DMS53 (cell line): Measurements from ENCODE around the gene HMHB1.

Experiments
- DNase-seq: peaks from one replicate; lab custom pipeline; 2025; lab: John Stamatoyannopoulos, UW

HMHB1 gene

GRCh38 chr5:143812085-143812705, at the start of gene HMHB1:
TSS of gene HMHB1 (plus strand) at chr5:143812161.
- DNase-seq = peak; percentile 59

GRCh38 chr5:143762636-143763220, 49.2 kb upstream of the HMHB1 start:
- no peak for DNase-seq

GRCh38 chr5:143767162-143767561, 44.8 kb upstream of the HMHB1 start:
- DNase-seq = no peak

- DNase-seq = no peak
These were observed 42.8 kb upstream of the HMHB1 start for GRCh38 chr5:143769026-143769786.

GRCh38 chr5:143770450-143770849, 41.5 kb upstream of the HMHB1 start:
- no peak for DNase-seq

- no peak for DNase-seq
These were observed 40.8 kb upstream of the HMHB1 start for GRCh38 chr5:143771189-143771588.

- DNase-seq = no peak
These were observed 40.4 kb upstream of the HMHB1 start for GRCh38 chr5:143771602-143772001.

- DNase-seq = no peak
These were observed 39.3 kb upstream of the HMHB1 start for GRCh38 chr5:143772621-143773020.

- DNase-seq = peak; percentile 44
These were observed 36.7 kb upstream of the HMHB1 start for GRCh38 chr5:143775258-143775657.

- DNase-seq = no peak
These were observed 35.0 kb upstream of the HMHB1 start for GRCh38 chr5:143776951-143777350.

GRCh38 chr5:143779506-143779905, 32.5 kb upstream of the HMHB1 start:
- DNase-seq = no peak

- DNase-seq = no peak
These were observed 29.9 kb upstream of the HMHB1 start for GRCh38 chr5:143781993-143782520.

GRCh38 chr5:143782588-143783386, 29.2 kb upstream of the HMHB1 start:
- peak; percentile 16 for DNase-seq

GRCh38 chr5:143788401-143788800, 23.6 kb upstream of the HMHB1 start:
- no peak for DNase-seq

GRCh38 chr5:143790457-143791112, 21.4 kb upstream of the HMHB1 start:
- DNase-seq = no peak

GRCh38 chr5:143791848-143792731, 19.9 kb upstream of the HMHB1 start:
- no peak for DNase-seq

- DNase-seq = no peak
These were observed 18.7 kb upstream of the HMHB1 start for GRCh38 chr5:143793249-143793648.

GRCh38 chr5:143796125-143796524, 15.8 kb upstream of the HMHB1 start:
- DNase-seq = no peak

- DNase-seq = peak; percentile 4
These were observed 15.2 kb upstream of the HMHB1 start for GRCh38 chr5:143796753-143797152.

- DNase-seq = no peak
These were observed 11.2 kb upstream of the HMHB1 start for GRCh38 chr5:143800715-143801114.
